Measurements from ENCODE around the gene HLTF. TPM values are rescaled to one million over a fixed set of nuclear protein-coding genes. Genes with fewer than 3 reads are reported as not detected.
A peak's percentile ranks its signal among the peaks of the same experiment; 100 is the strongest.

The HLTF gene
- total and polyA plus RNA-seq, 2 of the 13 experiments (the other 11 are each of a cell fraction or from before 2014, with no cell fraction given), result 12.0 to 22.9 TPM

DNA sequence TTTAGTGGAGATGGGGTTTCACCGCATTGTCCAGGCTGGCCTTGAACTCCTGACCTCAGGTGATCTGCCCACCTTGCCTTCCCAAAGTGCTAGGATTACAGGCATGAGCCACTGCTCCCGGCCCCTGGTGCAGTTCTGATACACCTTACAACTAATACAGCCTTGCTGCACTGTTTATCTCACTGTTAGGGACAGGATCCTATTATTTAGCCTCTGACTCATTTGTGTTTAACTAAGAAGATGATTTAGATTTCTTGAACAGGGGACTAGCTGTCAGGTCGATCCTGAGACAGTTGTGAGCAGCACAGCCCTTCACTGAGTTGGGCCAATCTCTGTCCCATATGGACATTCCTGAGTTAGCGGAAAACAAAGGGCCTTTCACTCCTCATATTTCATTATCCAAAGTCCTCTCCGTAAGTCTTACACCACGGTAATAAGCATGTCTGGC, 75.8 kb downstream of the HLTF start (continued):
- TF ChIP-seq, protein P1, sequence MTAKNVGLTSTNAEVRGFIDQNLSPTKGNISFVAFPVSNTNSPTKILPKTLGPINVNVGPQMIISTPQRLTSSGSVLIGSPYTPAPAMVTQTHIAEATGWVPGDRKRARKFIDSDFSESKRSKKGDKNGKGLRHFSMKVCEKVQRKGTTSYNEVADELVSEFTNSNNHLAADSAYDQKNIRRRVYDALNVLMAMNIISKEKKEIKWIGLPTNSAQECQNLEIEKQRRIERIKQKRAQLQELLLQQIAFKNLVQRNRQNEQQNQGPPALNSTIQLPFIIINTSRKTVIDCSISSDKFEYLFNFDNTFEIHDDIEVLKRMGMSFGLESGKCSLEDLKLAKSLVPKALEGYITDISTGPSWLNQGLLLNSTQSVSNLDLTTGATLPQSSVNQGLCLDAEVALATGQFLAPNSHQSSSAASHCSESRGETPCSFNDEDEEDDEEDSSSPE (CRISPR knock-in tag; IDR thresholded peaks at IDR 0.05), result no peak
- TF ChIP-seq ZBTB4 (CRISPR knock-in tag; IDR thresholded peaks at IDR 0.05; ENCODE audit: borderline replicate concordance) (no peak), ZNF674 (CRISPR knock-in tag; IDR thresholded peaks at IDR 0.05; ENCODE audit: low read depth) (no peak), ZBTB2 (CRISPR knock-in tag; IDR thresholded peaks at IDR 0.05; ENCODE audit: low read depth) (no peak), ZNF3 (CRISPR knock-in tag; IDR thresholded peaks at IDR 0.05) (no peak), TBX3 (IDR thresholded peaks at IDR 0.05; ENCODE audit: borderline replicate concordance) (no peak), PHF21A (CRISPR knock-in tag; IDR thresholded peaks at IDR 0.05) (peak; percentile 52; the same call in 1 of the 2 replicates), SMAD9 (CRISPR knock-in tag; IDR thresholded peaks at IDR 0.05) (no peak), SAP130 (CRISPR knock-in tag; IDR thresholded peaks at IDR 0.05; ENCODE audit: low read depth) (peak; percentile 61; the same call in 1 of the 2 replicates), ZNF619 (CRISPR knock-in tag; IDR thresholded peaks at IDR 0.05) (no peak), ZNF549 (CRISPR knock-in tag; IDR thresholded peaks at IDR 0.05) (no peak), NR2F1 (CRISPR knock-in tag; IDR thresholded peaks at IDR 0.05) (peak; percentile 27 to 55; a peak in 1 of 4 replicates), KDM4B (CRISPR knock-in tag; IDR thresholded peaks at IDR 0.05) (no peak), AFF4 (CRISPR knock-in tag; IDR thresholded peaks at IDR 0.05) (no peak)
- TF ChIP-seq, protein P2, sequence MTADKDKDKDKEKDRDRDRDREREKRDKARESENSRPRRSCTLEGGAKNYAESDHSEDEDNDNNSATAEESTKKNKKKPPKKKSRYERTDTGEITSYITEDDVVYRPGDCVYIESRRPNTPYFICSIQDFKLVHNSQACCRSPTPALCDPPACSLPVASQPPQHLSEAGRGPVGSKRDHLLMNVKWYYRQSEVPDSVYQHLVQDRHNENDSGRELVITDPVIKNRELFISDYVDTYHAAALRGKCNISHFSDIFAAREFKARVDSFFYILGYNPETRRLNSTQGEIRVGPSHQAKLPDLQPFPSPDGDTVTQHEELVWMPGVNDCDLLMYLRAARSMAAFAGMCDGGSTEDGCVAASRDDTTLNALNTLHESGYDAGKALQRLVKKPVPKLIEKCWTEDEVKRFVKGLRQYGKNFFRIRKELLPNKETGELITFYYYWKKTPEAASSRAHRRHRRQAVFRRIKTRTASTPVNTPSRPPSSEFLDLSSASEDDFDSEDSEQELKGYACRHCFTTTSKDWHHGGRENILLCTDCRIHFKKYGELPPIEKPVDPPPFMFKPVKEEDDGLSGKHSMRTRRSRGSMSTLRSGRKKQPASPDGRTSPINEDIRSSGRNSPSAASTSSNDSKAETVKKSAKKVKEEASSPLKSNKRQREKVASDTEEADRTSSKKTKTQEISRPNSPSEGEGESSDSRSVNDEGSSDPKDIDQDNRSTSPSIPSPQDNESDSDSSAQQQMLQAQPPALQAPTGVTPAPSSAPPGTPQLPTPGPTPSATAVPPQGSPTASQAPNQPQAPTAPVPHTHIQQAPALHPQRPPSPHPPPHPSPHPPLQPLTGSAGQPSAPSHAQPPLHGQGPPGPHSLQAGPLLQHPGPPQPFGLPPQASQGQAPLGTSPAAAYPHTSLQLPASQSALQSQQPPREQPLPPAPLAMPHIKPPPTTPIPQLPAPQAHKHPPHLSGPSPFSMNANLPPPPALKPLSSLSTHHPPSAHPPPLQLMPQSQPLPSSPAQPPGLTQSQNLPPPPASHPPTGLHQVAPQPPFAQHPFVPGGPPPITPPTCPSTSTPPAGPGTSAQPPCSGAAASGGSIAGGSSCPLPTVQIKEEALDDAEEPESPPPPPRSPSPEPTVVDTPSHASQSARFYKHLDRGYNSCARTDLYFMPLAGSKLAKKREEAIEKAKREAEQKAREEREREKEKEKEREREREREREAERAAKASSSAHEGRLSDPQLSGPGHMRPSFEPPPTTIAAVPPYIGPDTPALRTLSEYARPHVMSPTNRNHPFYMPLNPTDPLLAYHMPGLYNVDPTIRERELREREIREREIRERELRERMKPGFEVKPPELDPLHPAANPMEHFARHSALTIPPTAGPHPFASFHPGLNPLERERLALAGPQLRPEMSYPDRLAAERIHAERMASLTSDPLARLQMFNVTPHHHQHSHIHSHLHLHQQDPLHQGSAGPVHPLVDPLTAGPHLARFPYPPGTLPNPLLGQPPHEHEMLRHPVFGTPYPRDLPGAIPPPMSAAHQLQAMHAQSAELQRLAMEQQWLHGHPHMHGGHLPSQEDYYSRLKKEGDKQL (CRISPR knock-in tag; IDR thresholded peaks at IDR 0.05; ENCODE audit: low read depth), result no peak
